GM06990 (cell line): ENCODE results near the gene SH3BP4.

Source experiments
- DNase-seq: peaks from one replicate; pipeline ENCODE4 v3.0.0-alpha.2; 2011; ENCODE audit not compliant: insufficient read length; ENCODE audit errors: extremely low read depth
- H3K27me3 ChIP-seq: replicated peaks from 2 replicates; pipeline ENCODE4 v1.6.0; 2011; ENCODE audit warnings: low read length; ENCODE audit not compliant: control insufficient read depth, insufficient read depth
- H3K36me3 ChIP-seq: 2 replicates; pipeline ENCODE4 v1.5.1; 2011; ENCODE audit warnings: low read length; ENCODE audit not compliant: control insufficient read depth, insufficient read depth
- H3K4me3 ChIP-seq: replicated peaks from 2 replicates; pipeline ENCODE4 v1.5.1; 2011; ENCODE audit warnings: low read depth, mild to moderate bottlenecking, control low read depth, low read length
- TF ChIP-seq, protein P1 (sequence below): IDR thresholded peaks from 2 replicates; pipeline ENCODE4 v1.5.1; 2011; ENCODE audit warnings: low read length, control low read depth, mild to moderate bottlenecking, inconsistent platforms; ENCODE audit not compliant: insufficient read depth, poor library complexity, severe bottlenecking

SH3BP4 gene

DNA sequence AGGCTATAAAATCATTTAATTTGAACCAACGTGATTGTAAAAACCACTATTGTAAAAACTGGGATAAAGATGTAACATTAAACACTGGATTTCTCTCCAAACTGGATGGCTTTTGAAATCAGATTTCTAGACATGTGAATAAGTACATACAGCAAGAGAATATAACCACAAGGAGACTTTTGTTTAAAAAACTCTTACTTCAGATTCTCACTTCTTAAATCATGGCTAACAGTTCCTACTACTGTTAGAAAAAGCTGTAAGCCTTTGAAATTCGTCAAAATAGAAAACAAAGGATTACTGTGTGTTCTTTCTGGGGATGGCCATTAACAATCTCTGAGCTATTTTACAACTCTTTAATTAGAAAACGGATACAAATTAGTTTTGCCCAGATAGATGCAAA lies 39.4 kb upstream of the SH3BP4 start:
- H3K36me3 ChIP-seq = no peaks in the 10 kb centered on the region
- TF ChIP-seq, protein P1, sequence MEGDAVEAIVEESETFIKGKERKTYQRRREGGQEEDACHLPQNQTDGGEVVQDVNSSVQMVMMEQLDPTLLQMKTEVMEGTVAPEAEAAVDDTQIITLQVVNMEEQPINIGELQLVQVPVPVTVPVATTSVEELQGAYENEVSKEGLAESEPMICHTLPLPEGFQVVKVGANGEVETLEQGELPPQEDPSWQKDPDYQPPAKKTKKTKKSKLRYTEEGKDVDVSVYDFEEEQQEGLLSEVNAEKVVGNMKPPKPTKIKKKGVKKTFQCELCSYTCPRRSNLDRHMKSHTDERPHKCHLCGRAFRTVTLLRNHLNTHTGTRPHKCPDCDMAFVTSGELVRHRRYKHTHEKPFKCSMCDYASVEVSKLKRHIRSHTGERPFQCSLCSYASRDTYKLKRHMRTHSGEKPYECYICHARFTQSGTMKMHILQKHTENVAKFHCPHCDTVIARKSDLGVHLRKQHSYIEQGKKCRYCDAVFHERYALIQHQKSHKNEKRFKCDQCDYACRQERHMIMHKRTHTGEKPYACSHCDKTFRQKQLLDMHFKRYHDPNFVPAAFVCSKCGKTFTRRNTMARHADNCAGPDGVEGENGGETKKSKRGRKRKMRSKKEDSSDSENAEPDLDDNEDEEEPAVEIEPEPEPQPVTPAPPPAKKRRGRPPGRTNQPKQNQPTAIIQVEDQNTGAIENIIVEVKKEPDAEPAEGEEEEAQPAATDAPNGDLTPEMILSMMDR = no peak
- DNase-seq = no peak
- H3K27me3 ChIP-seq = no peaks in the 10 kb centered on the region; the same call in 1 of the 2 replicates
- H3K4me3 ChIP-seq = no peak overlapping the region

DNA sequence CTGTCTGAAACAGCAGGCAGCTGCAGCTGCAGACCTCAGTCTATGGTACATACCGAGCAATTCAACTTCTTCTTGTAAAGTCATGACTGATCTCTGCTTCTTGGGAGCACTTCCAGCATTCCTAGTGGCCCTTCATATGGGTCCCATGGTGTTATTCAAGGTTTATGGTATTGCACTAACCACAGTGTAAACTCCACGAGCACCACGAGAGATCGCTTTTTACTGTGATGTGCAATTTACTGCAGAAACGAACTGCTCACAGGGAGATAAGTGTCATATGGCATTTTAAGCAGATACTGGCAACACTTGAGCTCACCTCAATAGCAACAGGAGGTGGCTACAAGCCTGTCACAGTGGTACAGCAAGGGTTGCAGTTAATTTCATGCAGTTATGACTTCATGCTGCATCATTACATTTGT lies 38.6 kb upstream of the SH3BP4 start:
- Histone ChIP-seq H3K4me3 (no peak overlapping the region), H3K27me3 (no peaks in the 10 kb centered on the region; the same call in 1 of the 2 replicates), H3K36me3 (no peaks in the 10 kb centered on the region)
- TF ChIP-seq, protein P1 = no peak
- DNase-seq = no peak

- H3K27me3 ChIP-seq = no peaks in the 10 kb centered on the region
- DNase-seq = no peak
- H3K4me3 ChIP-seq = no peak overlapping the region
- TF ChIP-seq, protein P1 = no peak
- H3K36me3 ChIP-seq = no peaks in the 10 kb centered on the region
Observed at GRCh38 chr2:234914371-234915154, 37.3 kb upstream of the SH3BP4 start.

DNA sequence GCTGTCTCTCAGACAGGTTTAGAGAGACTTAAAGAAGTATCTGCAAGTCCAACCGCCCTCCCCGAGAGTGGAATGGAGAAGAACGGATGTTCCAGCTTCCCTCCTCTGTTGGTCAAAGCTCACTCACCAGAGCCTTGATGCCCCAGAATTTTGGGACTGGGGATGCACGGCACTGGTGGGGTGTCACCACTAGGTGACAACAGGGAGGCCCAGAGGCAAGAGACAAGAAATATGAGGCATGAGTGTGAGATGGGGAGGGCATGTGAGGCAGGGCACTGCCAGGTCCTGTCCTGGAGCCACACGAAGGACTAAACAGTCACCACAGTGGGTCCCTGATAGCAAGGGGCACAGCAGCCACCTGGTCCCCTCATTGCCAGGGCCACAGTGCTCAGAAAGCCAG lies 35.1 kb upstream of the SH3BP4 start:
- TF ChIP-seq, protein P1 = no peak
- Histone ChIP-seq H3K4me3 (no peak overlapping the region), H3K36me3 (no peaks in the 10 kb centered on the region), H3K27me3 (no peaks in the 10 kb centered on the region)
- no peak for DNase-seq

DNA sequence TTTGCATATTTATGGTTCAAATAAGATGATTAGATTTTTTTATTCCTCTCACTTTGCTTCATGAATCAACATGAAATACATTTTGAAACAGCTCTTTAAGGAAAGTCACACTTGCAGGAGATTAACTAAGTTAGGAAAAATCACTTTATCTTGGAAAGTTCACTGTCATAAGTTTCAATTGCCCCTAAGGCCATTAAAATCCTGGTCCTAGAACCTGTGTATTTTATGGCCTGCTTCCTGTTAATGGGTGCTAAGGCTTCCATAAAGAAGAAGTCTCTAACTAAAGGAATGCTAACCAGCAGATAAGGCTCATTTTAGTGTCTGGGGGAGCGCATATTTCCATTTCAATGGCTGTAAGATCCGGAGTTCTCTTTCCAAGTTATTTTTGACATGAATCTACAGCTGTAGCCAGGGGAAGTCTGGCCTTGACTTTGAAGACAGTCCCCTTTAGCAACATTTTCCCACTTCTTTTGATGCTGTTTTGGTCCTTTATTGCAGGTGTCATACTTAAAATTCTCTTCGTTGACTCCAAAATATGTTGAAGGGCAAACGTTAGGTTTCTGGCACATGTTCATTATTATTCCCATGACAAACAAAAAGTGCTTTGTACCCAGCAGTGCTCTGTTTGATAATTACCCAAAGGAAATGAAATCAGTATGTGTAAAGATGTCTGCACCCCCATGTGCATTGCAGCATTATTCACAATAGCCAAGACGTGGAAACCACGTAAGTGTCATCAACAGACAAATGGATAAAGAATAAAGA lies 34.4 kb upstream of the SH3BP4 start:
- Histone ChIP-seq H3K36me3 (no peaks in the 10 kb centered on the region), H3K27me3 (no peaks in the 10 kb centered on the region), H3K4me3 (no peak overlapping the region)
- no peak for DNase-seq
- TF ChIP-seq, protein P1 = no peak
